CD4-positive, alpha-beta T cell (primary cell): ENCODE results near the gene MBNL1. TPM values are rescaled to one million over a fixed set of nuclear protein-coding genes. Genes with fewer than 3 reads are reported as not detected.

ENCODE experiments used
- ATAC-seq: fragments of 200-7000 bp; cut with Tn5 transposase; one replicate; pipeline ENCODE4 v1.10.0; 2022; ENCODE audit warnings: mild to moderate bottlenecking; ENCODE audit not compliant: poor library complexity
- CTCF ChIA-PET: fragments of 350-600 bp; sonication (Branson Sonifier 250); formaldehyde crosslinking; loops from one replicate; lab custom pipeline; 2021; ENCODE audit warnings: antibody characterized with exemption, inconsistent platforms; lab: Charles Lee
- POLR2A ChIA-PET: fragments of 350-600 bp; sonication (Branson Sonifier 250); formaldehyde crosslinking; loops from one replicate; lab custom pipeline; 2021; ENCODE audit warnings: antibody characterized with exemption, inconsistent platforms; lab: Charles Lee
- DNase-seq, 14 experiments: peaks; one replicate each; pipeline ENCODE4 v3.0.0-alpha.2; 2013 to 2020; ENCODE audit warnings: mixed read lengths in 2 of 14
- H3K27ac ChIP-seq, 2 donors: one replicate each; pipeline versions ENCODE4 v1.5.1 to v1.7.0; 2013; ENCODE audit warnings: low read length in 2 of 2, low read depth in 1 of 2, mild to moderate bottlenecking in 1 of 2
- H3K27me3 ChIP-seq, 2 experiments: 1 replicate in 1 of 2; 2 replicates in 1 of 2; pipeline versions ENCODE4 v1.6.1 to v1.7.0; 2013; ENCODE audit warnings: low read length in 2 of 2, control low read depth in 1 of 2, mild to moderate bottlenecking in 1 of 2, moderate library complexity in 1 of 2; ENCODE audit not compliant: insufficient read depth in 2 of 2, control insufficient read depth in 1 of 2
- H3K36me3 ChIP-seq: one replicate; pipeline ENCODE4 v1.6.1; 2013; ENCODE audit warnings: low read length, control low read depth; ENCODE audit not compliant: insufficient read depth
- H3K4me1 ChIP-seq: one replicate; pipeline ENCODE4 v1.6.1; 2013; ENCODE audit warnings: low read length, control low read depth; ENCODE audit not compliant: insufficient read depth
- H3K4me3 ChIP-seq: one replicate; pipeline ENCODE4 v1.5.1; 2013; ENCODE audit warnings: mild to moderate bottlenecking, low read length, moderate library complexity
- H3K9me3 ChIP-seq, 2 experiments: 1 replicate in 1 of 2; 2 replicates in 1 of 2; pipeline versions ENCODE4 v1.6.1 to v1.7.0; 2013; ENCODE audit warnings: low read length in 2 of 2, mild to moderate bottlenecking in 2 of 2, control low read depth in 1 of 2, moderate library complexity in 1 of 2; ENCODE audit not compliant: control insufficient read depth in 1 of 2, insufficient read depth in 1 of 2
- H3K27ac Mint-ChIP-seq: one replicate; pipeline ENCODE4 v1.8.0; 2020; ENCODE audit warnings: mixed read lengths
- H3K27me3 Mint-ChIP-seq: one replicate; pipeline ENCODE4 v1.8.0; 2021; ENCODE audit warnings: mixed read lengths
- H3K36me3 Mint-ChIP-seq: one replicate; pipeline ENCODE4 v1.8.0; 2021; ENCODE audit warnings: low read depth, mixed read lengths
- H3K4me1 Mint-ChIP-seq: one replicate; pipeline ENCODE4 v1.8.0; 2021; ENCODE audit warnings: low read depth, mixed read lengths
- H3K4me3 Mint-ChIP-seq: one replicate; pipeline ENCODE4 v1.8.0; 2020; ENCODE audit warnings: mild to moderate bottlenecking, mixed read lengths
- H3K9me3 Mint-ChIP-seq: one replicate; pipeline ENCODE4 v1.8.0; 2020; ENCODE audit warnings: mixed read lengths
- intact Hi-C, 2 experiments: fragments of 100-400 bp; cut with DNase I in 1 of 2; cut with micrococcal nuclease in 1 of 2; formaldehyde crosslinking; loops; one replicate each; pipeline versions ENCODE4 v1.15.1 to v1.9.0; 2023 to 2025; cut with DNase I, micrococcal nuclease
- total RNA-seq, 174 experiments: library from RNA in 2 of 174; stranded (reverse) in 2 of 174; gene quantifications; one replicate each; pipeline ENCODE4 v1.2.3 and lab custom pipeline; 2021 to 2026
- TF ChIP-seq, protein P1 (sequence below): fragments of 200-600 bp; IDR thresholded peaks from one replicate; pipeline ENCODE4 v1.8.0; 2022; ENCODE audit warnings: antibody characterized with exemption, mild to moderate bottlenecking

The MBNL1 gene
- total RNA-seq, 2 experiments from 2014 or later = 551 to 561 TPM

DNA sequence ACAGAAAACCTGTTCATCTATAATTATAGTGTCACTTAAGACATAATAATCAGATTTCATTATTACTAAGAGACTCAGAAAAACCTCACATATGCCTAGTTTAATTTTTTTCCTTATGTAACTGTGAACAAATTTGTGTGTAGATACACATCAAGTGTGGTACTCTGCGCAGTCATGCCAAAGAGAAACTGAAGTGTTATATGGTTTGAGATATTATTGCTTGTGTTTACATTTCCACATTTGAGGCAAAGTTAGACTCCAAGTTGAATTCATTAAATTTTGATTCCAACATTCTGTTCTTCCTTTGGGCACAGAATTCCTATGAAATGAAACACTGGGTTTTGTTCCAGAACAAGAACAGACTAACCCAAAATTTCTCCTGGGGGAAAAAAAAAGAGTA, 2.2 kb downstream of the MBNL1 start:
- no peaks in the 10 kb centered on the region for H3K9me3 Mint-ChIP-seq

DNA sequence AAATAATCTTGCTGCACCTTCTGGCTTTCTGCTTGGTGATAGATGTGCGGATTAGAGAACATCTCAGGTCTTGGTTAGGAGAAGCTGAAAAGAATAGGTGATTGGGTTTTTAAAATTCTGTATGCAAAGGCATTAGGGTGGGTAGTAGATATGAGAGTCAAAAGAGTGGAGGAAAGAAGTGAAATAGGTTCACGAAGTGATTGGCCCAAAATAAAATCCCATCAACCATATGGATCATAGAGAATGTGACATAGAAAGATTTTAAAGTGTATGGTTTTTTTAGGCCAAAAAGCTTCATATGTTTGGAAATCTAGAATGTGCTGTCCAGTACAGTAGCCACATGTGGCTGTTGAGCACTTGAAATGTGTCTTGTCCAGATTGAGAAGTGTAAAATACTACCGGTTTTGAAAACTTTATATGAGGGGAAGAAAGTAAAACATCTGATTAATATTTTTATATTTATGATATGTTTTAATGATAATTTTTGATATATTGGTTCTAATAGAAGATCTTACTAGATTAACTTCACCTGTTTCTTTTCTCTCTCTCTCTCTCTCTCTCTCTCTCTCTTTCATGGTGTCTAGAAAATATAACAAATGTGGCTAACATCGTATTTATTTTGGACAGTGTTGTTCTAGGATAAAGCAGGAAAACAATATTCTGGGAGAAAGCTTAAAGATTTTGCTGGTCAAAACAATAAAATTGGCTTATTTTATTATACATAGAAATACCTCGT, 2.9 kb downstream of the MBNL1 start:
- CTCF ChIA-PET = interaction anchor here (0.9 to 1.7 kb wide), 5 partner anchors 10 to 52 kb away, joined by 3 to 5 read pairs (median 3); no protein-coding TSS in a partner anchor
- Histone ChIP-seq H3K27me3 (no peaks in the 10 kb centered on the region), H3K27ac (peak overlapping the region; percentile 90 to 100), H3K9me3 (no peaks in the 10 kb centered on the region), H3K4me3 (peak overlapping the region; percentile 90), H3K4me1 (peaks cover 24% of the 10 kb centered on the region), H3K36me3 (peaks cover 3% of the 10 kb centered on the region)
- H3K9me3 Mint-ChIP-seq = no peaks in the 10 kb centered on the region
- ATAC-seq (no peak), DNase-seq (no peak)
- peaks cover 59% of the 10 kb centered on the region for H3K36me3 Mint-ChIP-seq
- peaks cover 64% of the 10 kb centered on the region for H3K4me1 Mint-ChIP-seq
- peak overlapping the region; percentile 94 for H3K4me3 Mint-ChIP-seq
- intact Hi-C loops = loop anchor here (2.0 to 10.0 kb wide), 3 partner anchors 36 to 113 kb away; no protein-coding TSS in a partner anchor
- POLR2A ChIA-PET = interaction anchor here (0.9 to 13.1 kb wide), 7 partner anchors 11 to 127 kb away, joined by 3 to 294 read pairs (median 116); no protein-coding TSS in a partner anchor
- TF ChIP-seq, protein P1, sequence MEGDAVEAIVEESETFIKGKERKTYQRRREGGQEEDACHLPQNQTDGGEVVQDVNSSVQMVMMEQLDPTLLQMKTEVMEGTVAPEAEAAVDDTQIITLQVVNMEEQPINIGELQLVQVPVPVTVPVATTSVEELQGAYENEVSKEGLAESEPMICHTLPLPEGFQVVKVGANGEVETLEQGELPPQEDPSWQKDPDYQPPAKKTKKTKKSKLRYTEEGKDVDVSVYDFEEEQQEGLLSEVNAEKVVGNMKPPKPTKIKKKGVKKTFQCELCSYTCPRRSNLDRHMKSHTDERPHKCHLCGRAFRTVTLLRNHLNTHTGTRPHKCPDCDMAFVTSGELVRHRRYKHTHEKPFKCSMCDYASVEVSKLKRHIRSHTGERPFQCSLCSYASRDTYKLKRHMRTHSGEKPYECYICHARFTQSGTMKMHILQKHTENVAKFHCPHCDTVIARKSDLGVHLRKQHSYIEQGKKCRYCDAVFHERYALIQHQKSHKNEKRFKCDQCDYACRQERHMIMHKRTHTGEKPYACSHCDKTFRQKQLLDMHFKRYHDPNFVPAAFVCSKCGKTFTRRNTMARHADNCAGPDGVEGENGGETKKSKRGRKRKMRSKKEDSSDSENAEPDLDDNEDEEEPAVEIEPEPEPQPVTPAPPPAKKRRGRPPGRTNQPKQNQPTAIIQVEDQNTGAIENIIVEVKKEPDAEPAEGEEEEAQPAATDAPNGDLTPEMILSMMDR = no peak
- peak overlapping the region; percentile 99 for H3K27ac Mint-ChIP-seq
- H3K27me3 Mint-ChIP-seq = no peaks in the 10 kb centered on the region

More for the DNA sequence above, 2.2 kb downstream of the MBNL1 start:
- ChIA-PET CTCF (interaction anchor here (1.4 kb wide), 1 partner anchor 72 kb away, joined by 3 read pairs; no protein-coding TSS in a partner anchor), POLR2A (interaction anchor here (1.0 to 13.1 kb wide), 7 partner anchors 11 to 87 kb away, joined by 3 to 294 read pairs (median 116); no protein-coding TSS in a partner anchor)
- TF ChIP-seq, protein P1 = no peak
- Histone ChIP-seq H3K9me3 (no peaks in the 10 kb centered on the region), H3K4me1 (peaks cover 29% of the 10 kb centered on the region), H3K36me3 (peaks cover 3% of the 10 kb centered on the region), H3K27me3 (no peaks in the 10 kb centered on the region), H3K4me3 (peak overlapping the region; percentile 90), H3K27ac (peak overlapping the region; percentile 90 to 100)
- ATAC-seq (no peak), DNase-seq (peak in 1 of 14 experiments; percentile 52)
- Mint-ChIP-seq H3K4me1 (peaks cover 64% of the 10 kb centered on the region), H3K4me3 (peak overlapping the region; percentile 94), H3K27ac (peak overlapping the region; percentile 99), H3K36me3 (peaks cover 56% of the 10 kb centered on the region), H3K27me3 (no peaks in the 10 kb centered on the region)
- intact Hi-C loops = loop anchor here (2.0 to 10.0 kb wide), 3 partner anchors 36 to 114 kb away; no protein-coding TSS in a partner anchor

DNA sequence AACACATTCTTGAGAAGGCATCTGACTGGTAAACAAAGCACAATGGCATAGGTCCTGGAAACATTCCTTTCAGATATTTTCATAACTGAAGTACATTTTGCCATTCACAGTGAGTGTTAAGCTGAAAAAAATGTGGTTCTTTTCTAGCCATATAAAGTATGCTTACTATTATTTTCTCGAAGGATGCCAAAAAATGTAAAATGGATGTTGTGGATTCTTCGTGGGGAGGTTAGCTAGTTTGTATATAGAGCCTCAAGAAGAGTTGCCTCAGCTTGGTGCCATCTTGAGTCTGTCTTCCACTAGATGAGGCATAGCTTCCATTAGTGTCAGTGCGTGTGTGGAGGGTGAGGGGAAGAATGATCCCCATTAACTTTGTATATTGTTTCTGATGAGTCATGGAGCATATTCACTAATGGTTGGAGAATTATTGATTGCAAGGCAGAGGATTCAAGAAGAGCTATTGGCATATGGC, 4.1 kb downstream of the MBNL1 start:
- ChIA-PET POLR2A (interaction anchor here (0.7 to 13.1 kb wide), 9 partner anchors 10 to 155 kb away, joined by 3 to 294 read pairs (median 3); no protein-coding TSS in a partner anchor), CTCF (interaction anchor here (1.2 to 1.7 kb wide), 5 partner anchors 8 to 171 kb away, joined by 3 to 5 read pairs (median 3); no protein-coding TSS in a partner anchor)
- TF ChIP-seq, protein P1 = no peak
- peaks cover 55% of the 10 kb centered on the region for H3K36me3 Mint-ChIP-seq
- Histone ChIP-seq H3K27me3 (no peaks in the 10 kb centered on the region), H3K27ac (peak overlapping the region in 1 of 2 donors; percentile 30), H3K4me1 (peaks cover 13% of the 10 kb centered on the region), H3K36me3 (peaks cover 3% of the 10 kb centered on the region), H3K9me3 (no peaks in the 10 kb centered on the region), H3K4me3 (peak overlapping the region; percentile 90)
- H3K27me3 Mint-ChIP-seq = no peaks in the 10 kb centered on the region
- peaks cover 63% of the 10 kb centered on the region for H3K4me1 Mint-ChIP-seq
- ATAC-seq = no peak
- intact Hi-C loops = loop anchor here in 1 of 2 experiments (5.0 to 10.0 kb wide), 2 partner anchors 34 to 112 kb away; no protein-coding TSS in a partner anchor
- H3K27ac Mint-ChIP-seq = peak overlapping the region; percentile 99
- DNase-seq = peak in 4 of 14 experiments; percentile 41 to 68 (median 56)
- peak overlapping the region; percentile 87 for H3K4me3 Mint-ChIP-seq
- H3K9me3 Mint-ChIP-seq = no peaks in the 10 kb centered on the region
